NCI-H2171 (cell line): Measurements from ENCODE around the gene MLEC.

Experiments
- DNase-seq: peaks from one replicate; lab custom pipeline; 2025; lab: John Stamatoyannopoulos, UW

MLEC gene, protein sequence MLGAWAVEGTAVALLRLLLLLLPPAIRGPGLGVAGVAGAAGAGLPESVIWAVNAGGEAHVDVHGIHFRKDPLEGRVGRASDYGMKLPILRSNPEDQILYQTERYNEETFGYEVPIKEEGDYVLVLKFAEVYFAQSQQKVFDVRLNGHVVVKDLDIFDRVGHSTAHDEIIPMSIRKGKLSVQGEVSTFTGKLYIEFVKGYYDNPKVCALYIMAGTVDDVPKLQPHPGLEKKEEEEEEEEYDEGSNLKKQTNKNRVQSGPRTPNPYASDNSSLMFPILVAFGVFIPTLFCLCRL

DNA sequence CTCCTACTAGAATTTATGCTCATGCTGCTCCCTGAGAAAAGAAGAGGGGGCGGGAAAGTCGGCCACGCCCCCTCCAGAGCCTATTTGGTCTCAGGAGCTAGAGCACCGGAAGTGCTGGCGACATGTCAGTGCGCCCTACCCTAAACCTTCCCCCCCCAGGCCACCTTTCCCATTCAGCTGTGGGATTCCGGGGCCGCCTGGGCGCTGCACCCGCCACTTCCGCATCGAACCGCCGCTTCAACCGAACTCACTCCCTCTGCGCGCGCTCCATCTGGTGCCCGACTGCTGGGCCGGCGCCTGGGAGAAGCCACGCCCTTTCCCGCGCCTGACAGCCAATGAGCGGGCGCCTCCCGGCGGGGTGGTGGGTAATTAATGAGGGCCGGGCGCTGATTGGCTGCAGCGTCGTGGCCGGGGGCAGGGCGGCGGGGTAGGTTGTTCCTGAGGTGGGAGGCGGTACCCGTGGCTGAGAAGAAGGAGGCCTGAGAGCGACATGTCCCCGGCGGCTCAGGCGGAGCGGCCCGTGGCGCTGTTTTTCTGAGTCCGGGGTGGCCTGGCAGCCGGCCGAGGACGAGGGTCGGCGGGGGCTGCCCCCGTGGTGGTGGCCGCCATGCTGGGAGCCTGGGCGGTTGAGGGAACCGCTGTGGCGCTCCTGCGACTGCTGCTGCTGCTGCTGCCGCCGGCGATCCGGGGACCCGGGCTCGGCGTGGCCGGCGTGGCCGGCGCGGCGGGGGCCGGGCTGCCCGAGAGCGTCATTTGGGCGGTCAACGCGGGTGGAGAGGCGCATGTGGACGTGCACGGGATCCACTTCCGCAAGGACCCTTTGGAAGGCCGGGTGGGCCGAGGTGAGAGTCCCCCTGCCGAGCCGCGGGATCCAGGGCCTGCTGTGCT, at the start of gene MLEC:
TSS of gene MLEC (plus strand) at position 460 of the 888 bp plus-strand sequence. CDS start at position 608, 148 bp downstream.
- peak; percentile 95 for DNase-seq

DNA sequence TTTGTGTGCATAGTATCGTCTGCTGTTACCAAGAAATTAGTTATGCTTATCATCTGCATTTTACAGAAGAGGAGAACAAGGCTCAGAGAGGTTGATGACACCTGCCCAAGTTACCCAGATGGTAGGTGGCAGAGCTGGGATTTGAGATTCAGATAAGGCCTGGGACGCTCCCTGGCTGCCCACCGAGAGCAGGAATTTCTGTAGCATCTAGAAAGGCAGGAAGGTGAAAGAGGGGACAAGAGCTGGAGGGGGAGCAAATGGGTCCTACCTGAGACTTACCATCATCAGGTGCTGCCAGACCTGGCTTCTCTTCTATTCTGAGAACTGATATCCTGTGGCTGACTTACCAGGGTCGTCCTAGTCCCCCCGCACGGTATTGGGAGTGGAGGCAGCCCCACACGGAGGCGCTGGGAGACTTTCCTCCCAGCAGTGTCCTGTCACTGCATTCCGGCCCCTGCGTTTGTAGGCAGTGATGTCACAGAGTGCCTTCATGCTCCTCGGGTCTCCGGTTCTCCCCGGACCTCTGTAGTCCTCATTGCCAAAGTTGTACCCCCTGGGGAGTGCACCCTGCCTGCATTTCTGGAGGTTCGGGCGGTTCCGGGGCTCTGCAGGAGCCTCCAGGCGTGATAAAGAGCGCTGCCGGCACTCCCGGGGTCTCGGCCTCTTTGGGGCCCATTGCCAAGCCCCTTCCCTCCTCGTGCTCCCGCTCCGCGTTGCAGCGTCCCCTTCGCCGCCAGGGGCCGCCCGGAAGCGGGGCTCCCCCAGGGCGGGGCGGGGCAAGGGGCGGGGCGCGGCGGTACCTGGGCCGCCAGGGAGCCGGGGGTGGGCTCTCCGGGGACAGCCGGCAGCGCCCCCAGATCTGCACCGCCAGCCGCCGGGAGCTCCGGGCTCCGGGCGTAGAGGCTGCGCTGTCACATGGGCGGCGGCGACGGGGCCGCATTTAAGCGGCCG, 46.9 kb upstream of the MLEC start, which contains the start of gene CABP1:
TSS of gene CABP1 (plus strand) at position 856 of the 951 bp plus-strand sequence. CDS start at position 916, 60 bp downstream.
- DNase-seq = peak; percentile 70

DNA sequence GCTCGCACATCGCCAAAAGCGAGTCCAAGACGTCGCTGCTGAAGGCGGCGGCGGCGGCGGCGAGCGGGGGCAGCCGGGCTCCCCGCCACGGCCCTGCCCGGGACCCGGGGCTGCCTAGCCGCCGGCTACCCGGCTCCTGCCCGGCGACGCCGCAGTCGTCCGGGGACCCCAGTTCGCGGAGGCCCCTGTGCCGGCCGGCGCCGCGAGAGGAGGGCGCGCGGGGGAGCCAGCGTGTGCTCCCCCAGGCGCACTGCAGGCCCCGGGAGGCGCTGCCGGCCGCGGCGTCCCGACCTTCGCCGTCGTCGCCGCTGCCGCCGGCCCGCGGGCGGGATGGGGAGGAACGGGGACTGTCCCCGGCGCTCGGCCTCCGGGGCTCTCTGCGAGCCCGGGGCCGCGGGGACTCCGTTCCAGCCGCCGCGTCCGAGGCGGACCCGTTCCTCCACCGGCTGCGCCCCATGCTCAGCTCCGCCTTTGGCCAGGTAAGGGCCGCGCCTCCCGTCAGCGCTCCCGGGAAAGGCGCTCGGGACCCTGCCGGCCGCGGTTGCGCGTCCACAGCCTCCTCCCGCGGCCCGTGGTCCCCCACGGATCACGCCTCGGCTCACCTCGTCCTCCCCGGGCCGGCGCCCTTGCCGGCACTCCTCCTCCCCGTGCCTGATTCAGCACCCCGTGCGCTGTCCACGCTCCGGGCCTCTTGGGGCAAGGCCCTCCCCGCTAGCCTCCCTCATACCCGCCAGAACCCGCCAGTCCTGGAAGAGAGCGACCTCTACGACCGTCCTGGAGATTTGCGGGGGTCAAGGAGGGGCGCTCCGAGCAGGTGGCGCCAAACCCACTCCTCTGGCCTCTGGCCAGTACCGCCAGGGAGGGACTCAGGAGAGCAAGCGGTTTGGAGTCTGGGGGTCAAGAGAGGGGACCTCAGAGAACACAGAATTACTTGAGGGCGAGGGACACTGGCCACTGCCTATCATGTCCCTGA, 45.8 kb upstream of the MLEC start:
- DNase-seq = no peak

DNA sequence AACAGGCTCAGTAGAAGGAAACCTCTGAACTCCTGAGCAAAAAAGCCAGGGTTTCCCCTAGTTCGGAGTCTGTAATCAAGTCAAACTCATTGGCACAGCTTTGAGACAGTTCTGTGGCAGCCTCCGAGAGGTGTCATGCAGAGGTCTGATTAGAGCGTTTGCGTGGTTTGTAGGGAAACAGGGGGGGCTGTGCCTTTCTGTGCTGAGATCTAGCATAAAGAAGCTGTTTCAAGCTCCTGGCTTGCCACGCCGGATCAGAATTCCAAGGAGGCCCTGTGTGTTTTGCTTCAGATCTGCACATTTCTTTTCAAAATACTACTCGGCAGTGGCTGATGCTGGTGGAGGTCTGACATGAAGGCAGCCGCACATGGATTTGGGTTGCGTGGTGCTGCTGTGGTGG, 44.8 kb upstream of the MLEC start:
- no peak for DNase-seq

DNA sequence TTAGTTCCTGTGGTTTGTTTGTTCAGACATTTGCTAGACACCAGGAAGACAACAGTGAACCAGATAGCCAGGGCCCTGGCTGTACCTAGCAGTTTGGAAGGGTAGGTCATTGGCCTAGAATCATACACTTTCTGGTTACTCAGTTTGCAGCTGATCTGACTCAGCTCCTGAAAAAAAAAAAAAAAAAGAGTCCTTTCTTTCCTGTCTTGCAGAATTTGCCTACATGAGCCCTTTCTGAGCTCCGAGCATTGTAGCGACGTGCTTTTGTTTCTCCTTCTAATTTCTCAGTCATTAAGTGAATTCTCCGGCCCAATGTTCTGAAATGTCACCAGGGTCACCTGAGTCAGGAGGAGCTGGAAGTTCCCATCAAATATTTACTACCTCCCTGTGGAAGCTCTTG, 44.1 kb upstream of the MLEC start:
- DNase-seq = no peak

DNA sequence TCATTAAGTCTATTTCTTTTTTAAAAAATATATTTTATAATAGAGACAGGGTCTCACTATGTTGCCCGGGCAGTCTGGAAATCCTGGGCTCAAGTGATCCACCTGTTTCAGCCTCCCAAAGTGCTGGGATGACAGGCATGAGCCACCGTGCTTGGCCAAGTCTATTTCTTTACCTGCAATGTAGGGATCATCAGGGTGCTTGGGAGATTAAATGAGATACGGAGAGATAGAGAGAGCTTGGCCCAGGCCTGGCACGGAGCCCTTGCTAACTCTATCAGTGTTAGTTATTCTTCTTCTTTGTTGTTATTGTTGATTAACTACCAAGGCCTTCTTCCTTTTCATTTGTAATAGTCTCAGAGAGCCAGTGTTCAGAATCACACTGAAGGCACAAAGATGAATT, 43.4 kb upstream of the MLEC start:
- no peak for DNase-seq

DNA sequence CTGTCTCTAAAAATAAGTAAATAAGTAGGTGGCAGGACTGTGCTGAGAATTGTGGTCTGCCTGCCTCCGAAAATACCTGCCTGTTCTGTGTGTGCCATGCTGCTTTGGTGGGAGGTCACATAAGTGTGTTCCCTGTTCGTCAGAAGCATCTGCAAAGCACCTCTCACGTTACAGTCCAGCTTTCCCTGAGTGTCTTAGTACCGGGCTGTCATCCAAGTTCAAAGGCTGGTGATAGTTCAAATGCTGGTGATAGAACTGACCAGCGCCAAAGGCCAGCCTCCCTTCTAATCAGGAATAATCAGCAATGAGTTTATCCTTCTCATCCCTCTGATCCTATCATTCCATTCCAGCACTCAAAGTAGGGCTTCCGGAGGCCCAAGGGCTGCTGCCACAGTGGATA, 40.9 kb upstream of the MLEC start:
- no peak for DNase-seq

DNA sequence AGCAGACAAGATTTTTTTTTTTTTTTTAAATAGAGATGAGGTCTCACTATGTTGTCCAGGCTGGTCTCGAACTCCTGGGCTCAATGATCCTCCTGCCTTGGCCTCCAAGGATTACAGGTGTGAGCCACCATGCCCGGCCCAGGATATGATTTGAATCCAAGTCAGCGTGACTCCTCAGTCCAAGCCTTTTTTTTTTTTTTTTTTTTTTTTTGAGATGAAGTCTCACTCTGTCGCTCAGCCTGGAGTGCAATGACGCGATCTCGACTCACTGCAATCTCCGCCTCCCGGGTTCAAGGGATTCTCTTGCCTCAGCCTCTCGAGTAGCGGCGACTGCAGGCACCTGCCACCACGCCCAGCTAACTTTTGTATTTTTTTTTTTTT, 39.6 kb upstream of the MLEC start:
- no peak for DNase-seq

DNA sequence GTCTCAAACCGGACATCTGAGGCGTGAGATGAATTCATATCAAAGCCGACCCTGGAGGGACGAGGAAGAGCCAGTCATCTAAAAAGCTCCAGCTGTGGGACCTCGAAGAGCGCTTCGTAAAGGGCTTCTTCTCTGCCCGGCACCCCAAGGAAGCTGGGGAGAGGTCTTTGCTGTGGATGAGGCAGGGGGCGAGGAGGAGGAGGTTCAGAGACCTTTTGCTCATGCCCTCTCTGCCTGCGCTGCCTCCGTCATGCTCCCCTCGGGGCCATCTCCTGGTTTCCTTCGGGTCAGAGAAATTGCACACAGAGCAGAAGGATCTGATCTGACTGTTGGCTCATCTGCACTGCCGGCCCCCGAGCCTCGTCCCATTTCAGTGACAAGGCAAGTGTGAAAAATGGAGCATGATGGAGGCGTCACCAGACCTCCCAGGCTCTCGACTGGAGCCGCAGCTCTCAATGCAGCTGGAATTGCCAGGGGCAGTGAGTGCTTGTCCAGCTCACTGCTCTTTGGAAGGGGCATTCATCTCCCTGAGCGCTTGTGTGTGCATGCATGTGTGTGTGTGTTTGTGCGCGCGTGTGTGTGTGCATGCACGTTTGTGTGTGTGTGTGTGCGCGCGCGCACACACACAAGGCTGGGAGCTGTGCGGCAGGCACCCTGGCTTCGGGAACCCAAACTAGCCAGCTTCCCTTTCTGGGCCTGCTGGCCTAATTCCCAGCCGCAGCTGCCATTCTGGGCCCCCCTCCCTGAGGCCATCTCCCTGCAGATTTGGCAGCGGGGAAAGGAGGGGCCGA, 37.3 kb upstream of the MLEC start:
- DNase-seq = no peak

DNA sequence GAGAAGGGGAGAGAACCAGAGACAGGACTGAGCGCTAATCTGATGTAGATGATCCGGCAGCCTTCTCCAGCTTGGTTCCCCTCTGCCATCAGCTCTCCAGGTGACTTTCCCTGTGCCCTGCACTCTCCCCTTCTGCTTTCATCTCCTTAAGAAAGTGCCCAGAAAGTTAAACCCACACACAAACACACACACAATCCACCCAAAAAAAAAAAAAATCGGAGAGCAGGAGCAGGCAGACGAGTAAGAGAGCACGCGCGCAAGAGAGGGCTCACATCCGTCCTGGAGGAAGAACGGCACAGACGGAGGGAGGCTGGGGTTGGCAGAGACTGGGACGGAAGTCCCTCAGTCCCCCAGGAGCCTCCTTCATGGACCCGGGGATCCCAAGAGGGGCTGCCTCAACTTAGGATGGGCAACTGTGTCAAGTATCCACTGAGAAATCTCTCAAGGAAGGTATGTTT, 36.7 kb upstream of the MLEC start:
- no peak for DNase-seq

DNA sequence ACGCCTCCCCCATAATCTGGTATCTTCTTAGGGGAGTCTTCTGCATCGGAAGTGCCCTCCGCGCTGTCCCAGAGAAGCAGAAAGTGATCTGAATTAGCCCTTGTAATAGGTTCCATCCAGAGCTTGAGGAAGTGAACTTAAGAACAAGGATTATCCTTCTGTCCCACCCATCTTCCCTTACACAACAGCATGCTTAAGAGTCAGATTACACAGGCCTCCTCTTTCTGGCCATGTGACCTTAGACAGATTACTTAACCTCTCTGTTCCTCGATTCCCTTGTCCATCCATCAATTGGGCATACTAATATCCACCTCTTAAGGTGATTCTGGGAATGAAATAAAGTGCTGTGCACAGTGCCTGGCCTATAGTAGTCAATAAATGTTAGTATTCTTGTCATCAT, 35.1 kb upstream of the MLEC start:
- DNase-seq = no peak

DNA sequence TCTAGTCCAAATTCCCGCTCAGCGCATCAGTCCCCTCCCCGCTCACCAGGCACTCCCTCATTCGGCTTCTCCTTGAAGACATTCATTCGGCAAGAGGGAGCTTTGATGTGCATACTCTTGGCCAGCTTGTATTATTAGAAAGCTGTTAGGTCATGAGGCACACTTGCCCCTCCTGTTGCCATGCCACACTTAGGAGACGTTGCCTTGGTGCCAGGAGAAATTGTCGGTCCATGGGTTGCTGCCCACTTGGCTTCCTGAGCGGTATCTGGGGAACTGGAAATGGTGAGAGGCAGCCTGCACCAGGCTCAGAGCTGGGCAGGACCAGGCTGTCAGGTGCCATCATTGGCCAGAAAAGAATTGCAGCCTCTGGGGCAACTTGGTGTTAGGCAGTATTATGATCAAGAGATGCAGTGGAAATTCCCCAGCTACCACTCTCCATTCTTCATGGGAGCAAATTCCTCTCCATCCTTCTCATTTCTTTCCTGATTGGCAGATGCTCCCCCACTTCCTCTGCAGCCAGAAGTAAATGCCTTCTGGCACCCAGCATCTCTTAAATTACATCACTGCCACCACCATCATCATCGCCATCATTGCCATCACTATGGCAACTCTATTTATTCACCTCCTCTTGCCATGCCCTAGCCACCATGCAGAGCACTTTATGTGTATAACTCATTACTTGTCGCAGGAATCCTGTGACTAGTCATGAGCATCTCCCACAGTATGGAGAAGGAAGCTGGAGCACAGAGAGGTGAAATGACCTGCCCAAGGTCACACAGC, 34.1 kb upstream of the MLEC start:
- DNase-seq = no peak

DNA sequence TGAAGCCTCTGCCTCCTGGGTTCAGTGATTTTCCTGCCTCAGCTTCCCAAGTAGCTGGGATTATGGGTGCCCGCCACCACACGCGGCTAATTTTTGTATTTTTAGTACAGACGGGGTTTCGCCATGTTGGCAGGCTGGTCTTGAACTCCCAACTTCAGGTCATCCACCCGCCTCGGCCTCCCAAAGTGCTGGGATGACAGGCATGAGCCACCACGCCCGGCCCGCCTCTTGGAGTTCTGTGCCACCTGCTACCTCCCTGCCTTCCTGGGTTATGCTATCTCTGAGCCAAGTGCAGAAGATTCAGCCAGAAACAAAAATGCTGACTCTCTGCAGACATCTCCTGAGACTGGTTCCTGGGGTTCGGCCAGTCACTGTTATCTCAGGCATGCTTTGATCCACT, 33.3 kb upstream of the MLEC start:
- no peak for DNase-seq

DNA sequence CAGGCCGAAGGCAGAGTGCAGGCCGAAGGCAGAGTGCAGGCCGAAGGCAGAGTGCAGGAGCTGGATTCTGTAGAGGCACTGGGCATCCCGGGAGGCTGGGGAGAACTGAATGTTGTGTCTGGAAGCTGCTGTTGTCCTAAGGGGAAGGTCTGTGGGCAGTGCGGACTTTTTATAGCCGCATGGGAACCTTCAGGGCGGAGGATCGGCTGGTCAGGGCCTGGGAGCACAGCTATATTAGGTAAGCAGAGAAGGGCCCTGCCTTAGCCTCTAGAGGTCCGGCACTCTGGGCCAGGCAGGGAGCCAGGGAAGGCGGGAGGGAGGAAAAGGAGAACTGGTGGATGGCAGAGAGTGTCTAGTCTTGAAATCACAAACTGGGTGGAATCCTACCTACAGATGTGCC, 32.3 kb upstream of the MLEC start:
- DNase-seq = no peak

DNA sequence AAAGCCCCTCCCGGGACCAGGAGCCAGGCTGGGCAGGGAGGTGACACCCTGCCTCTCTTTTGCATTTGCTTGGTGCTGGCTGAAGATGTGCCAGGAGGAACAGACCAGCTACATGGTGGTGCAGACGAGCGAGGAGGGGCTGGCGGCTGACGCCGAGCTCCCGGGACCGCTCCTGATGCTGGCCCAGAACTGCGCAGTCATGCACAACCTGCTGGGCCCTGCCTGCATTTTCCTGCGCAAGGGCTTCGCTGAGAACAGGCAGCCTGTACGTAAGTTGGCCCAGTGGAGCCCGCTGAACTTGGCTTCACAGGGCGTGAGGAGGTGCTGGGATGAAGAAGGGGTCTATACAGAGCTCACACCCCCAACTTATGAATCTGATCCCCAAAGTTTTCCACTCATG, 30.9 kb upstream of the MLEC start:
- no peak for DNase-seq

DNA sequence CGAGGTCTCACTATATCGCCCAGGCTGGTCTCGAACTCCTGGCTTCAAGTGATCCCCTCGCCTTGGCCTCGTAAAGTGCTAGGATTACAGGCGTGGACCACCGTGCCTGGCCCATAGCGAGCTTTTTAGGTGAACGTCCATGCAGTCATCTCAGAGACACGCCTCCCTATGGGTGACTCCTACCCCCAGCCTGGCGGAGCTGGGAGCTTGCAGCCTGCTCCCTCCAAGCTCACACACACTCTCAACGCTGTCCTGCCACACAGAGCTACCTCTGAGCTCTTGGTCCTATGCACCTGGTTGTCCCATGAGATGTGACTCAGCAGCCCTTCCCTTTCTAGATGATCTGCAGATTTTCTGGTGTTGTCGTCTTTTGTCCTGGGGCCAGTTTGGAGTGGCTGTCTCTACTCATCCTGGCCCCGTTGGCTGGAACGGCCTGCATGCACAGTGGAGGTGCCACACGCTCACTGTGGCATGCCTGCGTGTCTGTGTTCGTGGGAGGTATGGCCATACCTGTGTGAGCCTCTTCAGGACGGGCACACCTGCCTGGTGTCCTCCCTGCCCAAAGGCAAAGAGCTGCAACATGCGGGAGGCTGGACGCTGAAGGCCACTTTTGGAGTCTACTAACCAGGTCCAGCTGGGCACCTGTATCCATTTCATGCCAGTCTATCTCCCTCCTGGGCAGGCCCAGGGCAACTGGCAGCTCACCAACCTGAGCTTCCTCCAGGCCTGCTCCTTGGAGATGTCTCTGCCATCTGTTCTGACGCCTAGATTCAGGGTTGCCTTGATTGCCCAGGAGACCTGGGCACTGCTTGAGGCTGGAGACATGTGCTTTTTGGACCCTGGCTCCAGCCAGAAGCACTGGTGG, 28.4 kb upstream of the MLEC start:
- no peak for DNase-seq

DNA sequence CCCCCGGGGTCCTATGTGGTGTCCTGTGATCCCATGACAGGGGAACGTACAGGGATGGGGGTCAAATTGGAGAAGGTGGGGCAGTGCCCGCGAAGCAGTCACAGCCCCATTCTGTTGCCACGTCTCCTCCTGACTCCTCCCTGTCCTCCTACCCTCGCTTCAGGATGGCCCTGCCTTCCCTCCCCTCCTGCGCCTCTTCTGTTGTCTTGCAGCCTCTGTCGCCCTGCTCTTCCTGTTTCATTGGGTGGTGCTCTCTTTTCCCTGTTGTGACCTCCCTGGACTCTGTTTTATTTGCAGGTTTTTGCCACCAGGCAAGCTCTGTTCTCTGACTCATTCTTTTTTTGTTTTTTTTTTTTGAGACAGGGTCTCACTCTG, 27.8 kb upstream of the MLEC start:
- no peak for DNase-seq

DNA sequence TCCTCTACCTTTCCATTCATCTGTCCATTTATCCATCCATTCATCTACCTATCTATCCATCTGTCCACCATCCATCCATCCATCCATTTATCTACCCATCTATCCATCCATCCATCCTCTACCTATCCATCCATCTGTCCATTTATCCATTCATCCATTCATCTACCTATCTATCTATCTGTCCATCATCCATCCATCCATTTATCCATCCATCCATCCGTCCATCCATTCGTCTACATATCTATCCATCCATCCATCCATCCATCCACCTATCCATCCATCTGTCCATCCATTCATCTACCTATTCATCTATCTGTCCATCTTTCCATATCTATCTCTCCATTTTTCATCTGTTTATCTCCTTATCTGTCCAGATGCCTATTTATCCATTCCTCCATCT, 25.5 kb upstream of the MLEC start:
- no peak for DNase-seq
